Tibial nerve (tissue), 4 donors: Measurements from ENCODE around the gene ACTN1. TPM values are rescaled to one million over a fixed set of nuclear protein-coding genes. Genes with fewer than 3 reads are reported as not detected.
A peak's percentile ranks its signal among the peaks of the same experiment; 100 is the strongest.

Experiments
- DNase-seq, 2 donors: peaks; one replicate each; pipeline ENCODE4 v3.0.0-alpha.2; 2019; ENCODE audit warnings: low spot score in 2 of 2
- H3K27ac ChIP-seq, 4 donors: fragments of 200-600 bp; sonication (generic) in 3 of 4; one replicate each; pipeline ENCODE4 v1.5.1; 2017 to 2019; ENCODE audit warnings: mild to moderate bottlenecking in 1 of 4
- H3K27me3 ChIP-seq, 2 donors: fragments of 200-600 bp; sonication (generic) in 1 of 2; one replicate each; pipeline versions ENCODE4 v1.5.1 to v1.6.0; 2017 to 2019
- H3K36me3 ChIP-seq, 3 donors: fragments of 200-600 bp; sonication (generic); one replicate each; pipeline ENCODE4 v1.5.1; 2018 to 2019
- H3K4me1 ChIP-seq, 4 donors: fragments of 200-600 bp; sonication (generic) in 3 of 4; one replicate each; pipeline ENCODE4 v1.5.1; 2017 to 2019
- H3K4me3 ChIP-seq, 4 donors: fragments of 200-600 bp; sonication (generic) in 3 of 4; one replicate each; pipeline ENCODE4 v1.5.1; 2017 to 2019; ENCODE audit warnings: mild to moderate bottlenecking in 1 of 4, moderate library complexity in 1 of 4
- H3K9me3 ChIP-seq, 4 donors: fragments of 200-600 bp; sonication (generic) in 3 of 4; one replicate each; pipeline ENCODE4 v1.5.1; 2017 to 2019
- EP300 ChIP-seq, 2 donors: sonication (generic); formaldehyde crosslinking; IDR thresholded peaks; one replicate each; pipeline ENCODE4 v1.6.1; 2017; ENCODE audit warnings: antibody characterized with exemption in 2 of 2, mild to moderate bottlenecking in 1 of 2
- POLR2A ChIP-seq, 2 donors: fragments of 450-650 bp; IDR thresholded peaks; one replicate each; pipeline ENCODE4 v1.6.1; 2017; ENCODE audit warnings: antibody characterized with exemption in 2 of 2, mild to moderate bottlenecking in 2 of 2, moderate library complexity in 2 of 2
- WGBS, 2 donors: methylation state at CpG; one replicate each; pipeline ENCODE4 v1.1.5; 2018; 5-methylcytosine and 5-hydroxymethylcytosine counted together
- total RNA-seq, 4 donors: library from RNA; depleted of rRNA; stranded (reverse); fragments of >200 nt; gene quantifications; one replicate each; pipeline ENCODE4 v1.1.0, GENCODE V29; 2016
- TF ChIP-seq, protein P1 (sequence below), 5 experiments: fragments of 200-600 bp in 3 of 5; fragments of 450-650 bp in 2 of 5; sonication (generic) in 3 of 5; IDR thresholded peaks; one replicate each; pipeline ENCODE4 v1.5.1; 2016 to 2019; ENCODE audit warnings: antibody characterized with exemption in 5 of 5, mild to moderate bottlenecking in 3 of 5, moderate library complexity in 2 of 5

The ACTN1 gene
- total RNA-seq, 4 donors from 2014 or later = 130 to 273 (median 152) TPM

GRCh38 chr14:68834816-68835215 lies 144.3 kb downstream of the ACTN1 start:
- H3K36me3 ChIP-seq = no peaks in the 10 kb centered on the region
- 65 to 76% methylated on average over 6 of the region's 6 CpGs for WGBS, 2 donors
- H3K4me1 ChIP-seq = no peaks in the 10 kb centered on the region
- TF ChIP-seq, protein P1, sequence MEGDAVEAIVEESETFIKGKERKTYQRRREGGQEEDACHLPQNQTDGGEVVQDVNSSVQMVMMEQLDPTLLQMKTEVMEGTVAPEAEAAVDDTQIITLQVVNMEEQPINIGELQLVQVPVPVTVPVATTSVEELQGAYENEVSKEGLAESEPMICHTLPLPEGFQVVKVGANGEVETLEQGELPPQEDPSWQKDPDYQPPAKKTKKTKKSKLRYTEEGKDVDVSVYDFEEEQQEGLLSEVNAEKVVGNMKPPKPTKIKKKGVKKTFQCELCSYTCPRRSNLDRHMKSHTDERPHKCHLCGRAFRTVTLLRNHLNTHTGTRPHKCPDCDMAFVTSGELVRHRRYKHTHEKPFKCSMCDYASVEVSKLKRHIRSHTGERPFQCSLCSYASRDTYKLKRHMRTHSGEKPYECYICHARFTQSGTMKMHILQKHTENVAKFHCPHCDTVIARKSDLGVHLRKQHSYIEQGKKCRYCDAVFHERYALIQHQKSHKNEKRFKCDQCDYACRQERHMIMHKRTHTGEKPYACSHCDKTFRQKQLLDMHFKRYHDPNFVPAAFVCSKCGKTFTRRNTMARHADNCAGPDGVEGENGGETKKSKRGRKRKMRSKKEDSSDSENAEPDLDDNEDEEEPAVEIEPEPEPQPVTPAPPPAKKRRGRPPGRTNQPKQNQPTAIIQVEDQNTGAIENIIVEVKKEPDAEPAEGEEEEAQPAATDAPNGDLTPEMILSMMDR (IDR thresholded peaks at IDR 0.05) = no peak
- no peak for TF ChIP-seq POLR2A (IDR thresholded peaks at IDR 0.05)
- TF ChIP-seq EP300 (IDR thresholded peaks at IDR 0.05) = no peak
- no peaks in the 10 kb centered on the region for H3K27me3 ChIP-seq
- H3K9me3 ChIP-seq = peaks cover 0 to 40% (median 3%) of the 10 kb centered on the region in 4 donors
- no peak overlapping the region for H3K4me3 ChIP-seq
- DNase-seq = no peak
- no peak overlapping the region for H3K27ac ChIP-seq

DNA sequence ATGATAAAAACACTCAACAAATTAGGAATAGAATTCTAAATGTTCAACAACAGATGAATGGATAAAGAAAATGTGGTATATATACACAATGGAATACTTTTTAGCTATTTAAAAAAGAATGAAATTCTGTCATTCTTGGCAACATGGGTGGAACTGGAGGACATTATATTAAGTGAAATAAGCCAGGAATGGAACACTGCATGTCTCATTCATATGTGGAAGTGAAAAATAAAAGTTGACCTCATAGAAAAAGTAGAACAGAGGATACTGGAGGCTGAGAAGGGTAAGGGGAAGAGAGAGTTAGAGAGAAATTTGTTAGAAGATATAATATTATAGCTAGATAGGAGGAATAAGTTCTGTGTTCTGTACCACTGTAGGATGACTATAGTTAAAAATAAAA lies 150.4 kb downstream of the ACTN1 start:
- Histone ChIP-seq H3K27ac (no peak overlapping the region), H3K4me3 (no peak overlapping the region), H3K27me3 (no peaks in the 10 kb centered on the region), H3K36me3 (no peaks in the 10 kb centered on the region), H3K9me3 (peaks cover 0 to 11% (median 3%) of the 10 kb centered on the region in 4 donors), H3K4me1 (peaks cover 0 to 10% (median 2%) of the 10 kb centered on the region in 4 donors)
- TF ChIP-seq, protein P1 (IDR thresholded peaks at IDR 0.05) = no peak
- TF ChIP-seq POLR2A (IDR thresholded peaks at IDR 0.05) = no peak
- no peak for TF ChIP-seq EP300 (IDR thresholded peaks at IDR 0.05)
- no peak for DNase-seq

DNA sequence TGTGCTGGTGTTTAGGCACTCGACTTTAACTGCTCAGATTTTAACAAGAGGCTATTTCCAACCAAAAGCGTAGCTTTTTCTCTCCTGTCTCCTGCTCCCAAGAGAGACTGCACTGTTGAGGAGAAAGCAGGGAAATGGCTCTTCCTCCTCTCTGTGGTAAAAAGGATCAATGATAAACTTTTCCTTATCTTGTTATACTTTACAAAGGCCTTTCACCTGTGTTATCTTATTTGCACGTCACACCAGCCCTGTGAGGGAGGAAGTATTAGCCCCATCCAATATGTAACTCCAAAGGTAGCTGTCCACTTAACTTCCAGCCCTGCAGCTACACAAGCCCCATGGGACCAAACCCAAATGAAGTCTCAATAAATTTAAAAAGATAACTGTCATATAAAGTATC lies 153.4 kb downstream of the ACTN1 start:
- DNase-seq = no peak
- peaks cover 0 to 10% (median 2%) of the 10 kb centered on the region in 4 donors for H3K4me1 ChIP-seq
- no peaks in the 10 kb centered on the region for H3K27me3 ChIP-seq
- H3K36me3 ChIP-seq = no peaks in the 10 kb centered on the region
- H3K27ac ChIP-seq = no peak overlapping the region
- 86 to 91% methylated on average over 3 of the region's 3 CpGs for WGBS, 2 donors
- TF ChIP-seq POLR2A (IDR thresholded peaks at IDR 0.05) = no peak
- no peak for TF ChIP-seq EP300 (IDR thresholded peaks at IDR 0.05)
- TF ChIP-seq, protein P1 (IDR thresholded peaks at IDR 0.05) = no peak
- no peak overlapping the region for H3K4me3 ChIP-seq
- peaks cover 0 to 6% (median 0%) of the 10 kb centered on the region in 4 donors for H3K9me3 ChIP-seq

- peaks cover 0 to 13% (median 2%) of the 10 kb centered on the region in 4 donors for H3K4me1 ChIP-seq
- WGBS, 2 donors = 10 to 25% methylated on average over 8 to 11 of the region's 11 CpGs
- H3K9me3 ChIP-seq = no peaks in the 10 kb centered on the region
- no peaks in the 10 kb centered on the region for H3K36me3 ChIP-seq
- DNase-seq = peak; percentile 84 to 89
- TF ChIP-seq EP300 (IDR thresholded peaks at IDR 0.05) (peak in 1 of 2 donors; percentile 22), POLR2A (IDR thresholded peaks at IDR 0.05) (no peak)
- TF ChIP-seq, protein P1 (IDR thresholded peaks at IDR 0.05) = peak; percentile 71 to 88 (median 87)
- no peak overlapping the region for H3K27ac ChIP-seq
- peak overlapping the region in 1 of 4 donors; percentile 14 for H3K4me3 ChIP-seq
- no peaks in the 10 kb centered on the region for H3K27me3 ChIP-seq
These were observed 154.4 kb downstream of the ACTN1 start for GRCh38 chr14:68824517-68825347.

DNA sequence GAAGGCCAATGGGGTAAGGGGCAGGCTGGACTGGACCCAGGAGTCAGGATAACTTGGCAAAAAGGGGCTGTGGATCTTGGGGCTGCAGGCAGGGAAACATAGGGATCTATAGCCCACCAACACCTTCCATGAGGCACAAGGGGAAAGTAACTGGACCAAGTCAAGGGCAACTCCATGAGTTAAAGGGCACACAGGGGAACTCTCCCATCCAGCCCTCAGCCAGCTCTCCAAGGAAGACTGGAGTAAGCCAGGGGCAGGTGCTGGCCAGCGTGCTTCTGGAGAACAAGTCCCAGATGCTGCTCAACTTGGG lies 154.9 kb downstream of the ACTN1 start:
- no peaks in the 10 kb centered on the region for H3K27me3 ChIP-seq
- 100% methylated on average over 1 of the region's 1 CpG; no CpG with 5 or more reads in 1 of the 2 donors for WGBS, 2 donors
- DNase-seq = no peak

More for the DNA sequence above, 154.9 kb downstream of the ACTN1 start:
- Histone ChIP-seq H3K27ac (no peak overlapping the region), H3K9me3 (no peaks in the 10 kb centered on the region), H3K4me1 (peaks cover 0 to 18% (median 4%) of the 10 kb centered on the region in 4 donors), H3K4me3 (no peak overlapping the region), H3K36me3 (no peaks in the 10 kb centered on the region)
- TF ChIP-seq, protein P1 (IDR thresholded peaks at IDR 0.05) = no peak
- TF ChIP-seq EP300 (IDR thresholded peaks at IDR 0.05) = no peak
- TF ChIP-seq POLR2A (IDR thresholded peaks at IDR 0.05) = no peak
